GM19463 (cell line): Measurements from ENCODE around the gene RPS6KA2.

Source experiments
- ATAC-seq: cut with Tn5 transposase; IDR thresholded peaks from one replicate; pipeline ENCODE4 v1.9.1; 2021; ENCODE audit warnings: mild to moderate bottlenecking, moderate library complexity; ENCODE audit not compliant: unreplicated experiment

Gene RPS6KA2

DNA sequence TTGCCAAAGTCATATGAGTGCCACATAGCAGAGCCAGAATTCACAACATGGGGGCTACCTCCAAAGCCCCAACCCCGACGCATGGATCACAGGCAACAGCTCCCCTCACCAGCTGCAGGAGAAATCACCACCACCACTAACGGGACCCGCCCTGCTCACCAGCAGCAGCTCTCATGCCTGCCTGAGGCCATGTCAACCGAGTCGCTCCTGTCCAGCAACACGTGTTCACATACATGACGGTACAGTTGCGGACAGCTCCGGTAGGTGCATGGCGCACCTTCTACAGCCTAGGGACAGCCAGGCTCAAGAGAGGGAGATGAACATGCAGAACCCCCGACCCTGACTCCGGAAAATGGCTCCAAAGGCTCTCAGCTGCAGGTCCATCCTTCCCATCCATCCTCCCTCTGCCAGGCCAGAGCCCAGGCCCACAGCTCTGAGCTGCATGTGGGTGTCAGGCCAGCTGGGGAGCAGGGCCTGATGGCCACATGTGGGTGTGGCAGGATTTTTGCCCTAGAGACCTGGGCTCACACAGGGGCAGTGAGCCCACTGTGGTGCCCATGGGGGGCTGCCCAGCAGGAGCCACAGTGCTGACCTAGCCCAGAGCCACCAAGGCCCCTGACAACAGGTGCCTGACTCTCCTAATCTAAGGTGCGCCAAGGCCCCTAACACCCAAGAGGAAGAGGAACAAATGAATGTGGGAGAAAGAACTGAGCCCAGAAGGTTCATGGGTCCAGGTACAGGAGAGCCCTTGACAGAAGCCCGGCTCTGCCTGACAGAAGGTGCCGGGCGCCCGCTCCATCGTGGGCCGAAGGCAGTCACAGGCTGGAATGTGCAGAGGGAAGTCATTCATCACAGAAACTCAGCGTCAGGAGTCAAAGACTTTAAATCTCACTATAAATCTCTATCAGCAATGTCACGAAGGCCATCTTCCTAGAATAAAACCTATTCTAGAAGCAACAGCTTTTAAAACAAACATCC is 10.5 kb downstream of the RPS6KA2 start:
- no peak for ATAC-seq

DNA sequence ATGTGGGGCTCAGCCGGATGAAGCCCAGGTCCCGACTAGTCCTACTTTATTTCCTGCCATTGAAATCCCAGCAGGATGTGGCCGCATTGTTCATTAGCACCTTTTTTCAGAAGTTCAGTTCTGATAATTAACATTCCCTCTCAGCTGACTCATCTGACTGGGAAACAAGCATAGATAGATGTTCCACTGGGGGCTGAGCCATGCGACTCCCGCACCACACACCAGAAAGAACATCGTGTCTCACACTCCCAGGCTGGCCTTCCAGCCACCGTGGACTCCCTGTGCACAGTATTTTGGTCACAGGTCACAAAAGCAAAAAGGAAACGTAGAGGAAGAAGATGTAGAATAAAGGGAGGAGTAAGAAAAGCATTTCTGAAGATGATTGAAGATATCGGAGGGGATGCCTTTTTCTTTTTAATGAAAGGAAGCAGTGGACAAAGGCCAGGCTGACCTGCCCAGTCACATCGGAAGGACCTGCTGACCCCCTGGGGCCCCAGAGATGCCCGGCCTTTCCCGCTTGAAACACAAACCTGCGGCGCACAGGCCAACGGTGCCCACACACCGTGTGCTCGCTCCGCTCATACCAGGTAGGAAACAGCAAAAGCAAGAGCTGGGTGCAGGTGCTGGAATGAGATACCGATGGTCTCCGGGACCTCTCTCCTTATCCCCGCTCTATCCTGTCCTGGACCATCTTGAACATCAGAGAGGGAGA is 11.8 kb downstream of the RPS6KA2 start:
- ATAC-seq = no peak

DNA sequence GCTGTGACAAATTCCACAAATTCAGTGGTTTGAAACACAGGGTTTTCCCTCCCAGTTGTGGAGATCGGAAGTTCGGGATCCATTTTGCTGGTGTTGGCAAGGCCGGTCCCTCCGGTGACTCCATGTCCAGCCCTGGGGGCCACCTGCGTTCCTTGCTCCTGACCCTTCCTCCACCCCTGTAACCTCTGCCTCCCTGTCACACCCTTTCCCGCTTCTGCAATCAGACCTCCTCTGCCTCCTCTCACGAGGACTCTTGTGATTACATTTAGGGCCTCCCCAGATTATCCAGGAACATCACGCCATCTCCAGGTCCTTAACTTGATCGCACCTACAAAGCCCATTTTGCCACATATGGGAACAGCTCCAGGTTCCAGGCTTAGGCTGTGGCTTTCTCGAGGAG is 12.5 kb downstream of the RPS6KA2 start:
- ATAC-seq = no peak

DNA sequence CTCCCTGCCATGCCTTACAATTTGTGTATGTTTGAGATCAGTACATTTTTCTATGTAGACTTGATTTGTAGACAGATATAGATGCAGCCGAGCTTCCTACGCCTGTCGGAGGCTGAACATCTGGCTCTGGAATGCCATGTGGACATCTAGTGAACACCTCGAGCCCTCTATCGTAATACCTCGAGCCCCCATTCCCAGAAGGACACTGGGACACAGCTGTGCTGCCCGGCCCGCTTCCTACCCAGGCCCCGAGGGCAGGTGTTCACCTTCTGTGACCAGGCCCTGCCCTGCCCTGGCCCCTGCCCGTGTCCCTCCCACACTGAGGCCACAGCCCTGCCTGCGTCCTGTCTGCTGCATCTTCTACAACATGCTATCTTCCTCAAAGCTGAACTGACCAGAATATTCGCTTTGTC is 12.9 kb downstream of the RPS6KA2 start:
- ATAC-seq = no peak

DNA sequence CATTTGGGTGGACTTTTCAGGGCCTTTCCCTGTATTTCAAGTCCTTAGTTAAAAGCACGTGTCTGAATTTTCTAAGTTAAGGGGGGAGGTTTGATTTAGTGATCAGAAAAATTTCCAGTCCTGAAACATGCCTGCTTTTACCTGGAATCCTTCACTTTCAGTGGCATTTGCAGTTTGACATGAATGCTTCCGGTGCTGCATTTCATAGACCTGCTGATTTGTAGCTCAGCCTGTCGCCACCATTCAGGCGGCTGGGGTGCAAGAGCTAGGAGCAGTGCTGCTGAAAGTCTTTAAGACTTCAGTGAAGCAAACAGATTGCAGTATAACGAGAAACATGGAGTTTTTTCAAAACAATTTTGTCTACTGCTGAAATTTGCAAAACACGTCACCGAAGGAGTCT is 14.0 kb downstream of the RPS6KA2 start:
- ATAC-seq = no peak

DNA sequence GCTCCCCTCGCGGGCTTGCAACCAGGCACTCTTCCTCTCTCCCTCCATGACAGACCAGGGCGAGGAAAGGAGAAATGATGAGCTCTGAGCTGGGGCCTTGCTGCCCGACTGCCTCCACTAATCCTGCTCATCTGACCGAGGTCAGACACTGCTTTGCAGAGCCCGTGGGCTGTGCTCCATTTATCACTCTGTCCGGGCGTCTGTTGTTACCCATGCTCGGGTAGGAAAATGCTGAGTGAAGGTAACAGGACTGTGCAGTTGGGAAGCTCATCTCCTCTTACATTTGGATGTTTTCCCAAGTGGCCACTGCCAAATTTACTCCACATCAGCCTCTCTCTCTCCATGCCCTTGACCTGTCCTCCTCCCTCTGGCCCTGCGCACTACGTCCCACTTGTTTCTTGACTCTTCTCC is 14.6 kb downstream of the RPS6KA2 start:
- no peak for ATAC-seq

DNA sequence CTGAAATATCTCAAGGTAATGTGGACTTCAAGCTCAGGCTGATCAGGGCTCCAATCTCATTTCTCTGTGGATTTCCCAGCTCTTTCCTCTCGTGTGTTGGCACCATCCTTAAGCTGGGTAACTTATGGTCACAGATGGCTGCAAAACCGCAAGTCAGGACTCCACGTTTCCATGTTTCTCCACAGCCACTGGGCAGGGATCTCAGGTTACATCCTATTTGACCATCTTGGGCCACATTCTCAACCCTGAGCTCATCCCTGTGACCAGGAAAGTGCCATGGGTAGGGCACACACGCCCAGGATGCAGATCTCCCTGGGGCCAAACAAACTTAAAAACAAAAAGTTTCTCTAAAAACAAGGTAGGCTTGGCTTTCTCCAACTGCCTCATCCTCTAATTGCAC is 15.4 kb downstream of the RPS6KA2 start:
- ATAC-seq = no peak

DNA sequence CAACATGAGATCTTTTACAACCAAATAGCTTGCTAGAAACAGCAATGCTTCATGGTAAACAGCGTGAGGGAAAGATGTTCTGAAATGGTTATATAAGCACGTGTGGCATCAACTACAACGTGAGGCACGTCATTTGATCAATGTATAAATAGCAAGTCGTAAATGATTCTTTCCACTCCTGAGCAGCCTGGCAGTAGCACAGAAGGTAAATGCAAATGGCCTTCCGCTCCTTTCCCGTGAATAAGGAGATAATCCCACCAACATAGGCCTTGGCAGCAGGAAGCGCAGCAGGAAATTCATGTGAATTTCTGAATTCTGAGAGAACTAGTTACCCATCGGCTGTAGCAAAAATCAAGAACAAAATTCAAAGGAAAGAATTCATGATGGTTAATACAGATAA is 17.0 kb downstream of the RPS6KA2 start:
- no peak for ATAC-seq

DNA sequence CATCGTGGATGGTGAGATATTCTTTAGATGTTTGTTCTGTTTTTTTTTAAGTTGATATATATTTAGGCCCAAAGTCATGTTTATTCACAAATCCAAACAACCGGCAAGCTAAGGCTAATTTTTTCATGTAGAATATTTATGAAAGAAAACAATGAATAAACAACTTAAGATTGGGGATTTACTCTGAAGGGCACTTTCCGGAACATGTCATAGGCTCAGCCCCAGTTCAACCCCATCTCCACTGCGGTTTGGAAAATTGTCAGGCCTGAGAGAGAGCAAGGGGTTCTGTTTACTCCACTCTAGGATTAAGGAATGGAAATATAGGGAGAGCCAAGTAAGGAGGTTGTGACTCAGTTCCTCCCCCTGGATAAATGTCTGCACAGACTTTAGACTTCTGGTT is 18.3 kb downstream of the RPS6KA2 start:
- no peak for ATAC-seq

DNA sequence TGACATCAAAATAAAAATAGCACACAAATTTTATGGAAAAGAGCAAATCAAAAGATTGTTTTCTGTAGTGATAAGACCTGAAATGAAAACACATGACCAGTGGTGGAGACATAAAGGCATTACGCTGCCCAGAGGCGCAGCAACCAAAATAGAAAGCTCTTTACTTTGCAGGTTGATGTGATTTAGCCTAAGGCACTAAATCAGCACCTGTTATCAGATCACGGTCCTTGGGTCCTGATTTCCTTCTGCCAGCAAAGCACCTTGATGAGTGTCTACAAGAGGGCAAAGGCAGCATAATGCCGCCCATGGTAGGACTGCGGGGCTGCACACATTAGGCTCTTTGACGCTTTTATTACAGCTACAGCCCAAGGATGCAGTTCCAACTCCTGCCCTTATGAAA is 21.3 kb downstream of the RPS6KA2 start:
- no peak for ATAC-seq

DNA sequence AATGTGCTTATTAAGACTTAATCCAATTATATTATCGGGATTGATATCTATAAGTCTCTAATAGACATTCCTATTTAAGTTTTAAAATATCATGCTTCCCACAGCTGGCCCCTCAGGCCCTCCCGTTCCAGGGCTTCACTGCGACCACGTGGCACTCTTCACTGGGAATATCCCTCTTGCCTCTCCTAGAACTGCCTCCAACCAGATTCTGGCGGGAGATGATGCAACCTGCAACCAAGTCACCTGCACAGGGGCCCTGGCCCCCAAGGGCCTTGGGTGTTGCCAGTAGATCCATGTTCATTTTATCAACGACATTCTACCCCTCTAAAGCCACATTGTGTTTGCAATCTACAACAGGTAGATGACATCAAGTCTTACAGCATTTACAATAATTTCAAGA is 22.1 kb downstream of the RPS6KA2 start:
- ATAC-seq = no peak

DNA sequence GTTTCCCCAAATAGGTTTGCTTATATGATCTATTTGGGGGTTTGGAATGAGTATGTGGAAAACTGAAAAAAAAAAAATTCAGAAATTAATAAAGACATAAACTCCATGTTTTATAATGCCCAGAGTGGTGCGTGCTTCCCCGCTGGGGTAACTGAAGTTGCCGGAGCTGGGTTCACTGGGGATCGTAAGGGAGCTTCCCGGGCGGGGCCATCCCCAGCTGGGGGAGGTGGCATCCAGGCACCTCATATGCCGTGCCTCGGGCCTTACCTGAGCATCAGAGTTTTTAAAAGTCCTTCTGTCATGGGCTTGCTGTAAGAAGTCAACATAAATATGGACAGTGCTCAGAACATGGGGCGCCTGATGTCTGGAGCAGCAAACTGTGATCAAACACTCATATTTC is 22.7 kb downstream of the RPS6KA2 start:
- no peak for ATAC-seq

DNA sequence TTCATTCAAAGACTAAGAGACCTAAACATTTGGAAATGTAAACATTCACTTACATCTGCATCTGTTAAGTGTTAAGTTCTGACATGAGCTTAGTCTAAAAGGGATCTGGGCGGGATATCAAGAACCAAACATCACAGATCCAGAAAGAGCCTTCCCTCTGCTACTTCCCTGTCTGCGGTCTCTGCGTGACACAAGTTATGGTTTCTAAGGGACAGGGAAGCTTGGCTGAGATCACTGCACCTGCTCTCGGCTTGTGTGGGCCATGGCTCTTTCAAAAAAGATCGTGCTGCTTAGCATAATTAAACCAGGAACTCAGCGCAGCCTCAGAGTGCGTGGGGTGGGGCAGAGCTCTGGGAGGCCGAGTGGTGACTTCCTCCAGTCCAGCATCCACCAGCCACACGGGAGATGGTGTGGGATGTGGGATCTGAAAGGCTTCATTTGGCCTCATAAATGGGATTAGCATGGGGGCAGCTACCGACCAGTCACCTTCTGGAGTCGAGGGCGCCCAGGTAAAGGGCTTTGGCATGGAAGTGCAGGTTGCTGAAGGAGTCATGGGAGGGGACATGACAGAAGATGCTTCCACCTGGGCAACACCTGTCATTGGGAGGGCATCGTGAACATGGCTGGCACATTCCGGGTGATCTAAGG is 23.9 kb downstream of the RPS6KA2 start:
- ATAC-seq = no peak

DNA sequence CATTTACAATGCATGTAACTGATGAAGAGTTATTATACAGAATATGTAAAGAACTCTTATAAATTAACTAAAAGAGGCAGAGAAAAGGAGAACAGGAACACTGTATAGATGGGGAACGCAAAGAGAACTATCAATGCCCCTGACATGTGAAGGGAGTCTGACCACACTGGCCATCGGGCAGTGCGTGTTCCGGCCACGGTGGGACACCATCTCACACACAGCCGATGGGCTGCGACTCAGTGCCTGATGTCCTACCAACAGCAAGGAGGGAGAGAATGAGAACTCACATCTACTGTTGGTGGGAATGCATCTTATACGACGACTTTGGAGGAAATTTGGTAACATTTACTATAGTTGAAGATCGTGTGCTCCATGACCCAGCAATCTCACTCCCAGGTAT is 25.1 kb downstream of the RPS6KA2 start:
- no peak for ATAC-seq

DNA sequence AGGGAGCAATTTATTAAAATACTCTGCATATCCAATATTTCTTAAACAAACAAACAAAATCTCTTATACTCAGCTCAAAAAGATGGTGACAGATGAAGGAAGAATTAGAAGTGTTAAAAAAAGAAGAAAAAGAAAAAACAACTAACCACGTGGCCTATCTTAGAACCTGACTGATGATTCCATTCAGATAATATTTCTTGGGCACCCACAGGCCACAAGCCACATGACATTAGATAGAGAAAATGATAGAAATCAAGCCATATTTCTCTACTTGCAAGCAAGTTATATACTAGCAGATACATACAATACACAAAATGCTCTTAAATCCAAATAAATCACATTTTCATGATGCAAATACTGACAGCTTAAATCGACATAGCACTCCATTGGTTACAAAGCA is 26.1 kb downstream of the RPS6KA2 start:
- no peak for ATAC-seq

DNA sequence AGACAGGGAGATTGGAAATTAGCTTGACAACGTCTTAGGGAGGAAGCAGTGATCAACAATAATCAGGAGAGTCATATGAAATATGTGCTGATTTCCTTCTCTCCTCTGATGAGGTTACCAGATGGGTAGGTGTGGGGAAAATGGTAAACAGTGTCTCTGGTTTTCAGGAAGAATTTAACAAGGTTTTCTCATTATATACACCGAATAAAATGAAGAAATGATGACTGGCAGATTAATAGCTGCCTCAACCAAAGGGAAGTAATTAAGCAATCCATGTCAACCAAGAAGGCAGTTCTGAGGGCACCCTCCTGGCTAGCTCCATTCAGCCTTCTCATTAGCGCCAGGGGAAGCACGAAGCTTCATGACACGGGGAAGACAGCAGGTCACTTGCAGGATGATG is 27.8 kb downstream of the RPS6KA2 start:
- no peak for ATAC-seq

DNA sequence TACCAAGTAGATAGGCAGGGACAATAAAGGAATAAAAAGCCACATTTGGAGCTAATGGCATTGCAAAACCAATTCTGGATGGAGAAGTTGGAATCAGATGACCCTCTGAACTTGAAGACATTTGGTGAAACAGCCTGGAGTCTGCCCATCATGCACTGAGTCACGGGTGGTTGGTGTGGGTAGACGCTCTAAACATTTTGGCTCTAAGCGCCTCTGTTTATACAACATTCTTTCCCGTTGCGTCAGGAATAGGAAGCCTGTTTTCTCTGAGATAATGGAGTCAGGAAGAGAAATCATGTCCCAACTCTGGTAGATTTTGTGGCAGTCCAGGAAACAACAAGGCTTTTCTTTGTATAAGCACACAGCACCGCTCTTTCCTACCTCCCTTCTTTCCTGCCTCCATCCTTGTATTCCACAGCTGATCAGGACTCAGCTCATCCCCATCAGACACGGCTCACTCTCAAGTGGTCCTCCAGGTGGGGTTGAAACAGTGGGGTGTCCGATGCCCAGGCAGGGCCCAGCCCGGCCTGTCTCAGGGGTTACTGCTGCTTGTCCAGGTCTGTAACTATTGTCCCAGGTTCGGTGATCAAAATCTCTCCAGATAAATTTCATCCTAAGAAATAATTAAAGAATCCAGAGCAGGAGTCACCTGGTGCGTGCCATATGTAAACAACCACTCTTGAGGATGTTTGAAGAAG is 28.5 kb downstream of the RPS6KA2 start:
- ATAC-seq = no peak

DNA sequence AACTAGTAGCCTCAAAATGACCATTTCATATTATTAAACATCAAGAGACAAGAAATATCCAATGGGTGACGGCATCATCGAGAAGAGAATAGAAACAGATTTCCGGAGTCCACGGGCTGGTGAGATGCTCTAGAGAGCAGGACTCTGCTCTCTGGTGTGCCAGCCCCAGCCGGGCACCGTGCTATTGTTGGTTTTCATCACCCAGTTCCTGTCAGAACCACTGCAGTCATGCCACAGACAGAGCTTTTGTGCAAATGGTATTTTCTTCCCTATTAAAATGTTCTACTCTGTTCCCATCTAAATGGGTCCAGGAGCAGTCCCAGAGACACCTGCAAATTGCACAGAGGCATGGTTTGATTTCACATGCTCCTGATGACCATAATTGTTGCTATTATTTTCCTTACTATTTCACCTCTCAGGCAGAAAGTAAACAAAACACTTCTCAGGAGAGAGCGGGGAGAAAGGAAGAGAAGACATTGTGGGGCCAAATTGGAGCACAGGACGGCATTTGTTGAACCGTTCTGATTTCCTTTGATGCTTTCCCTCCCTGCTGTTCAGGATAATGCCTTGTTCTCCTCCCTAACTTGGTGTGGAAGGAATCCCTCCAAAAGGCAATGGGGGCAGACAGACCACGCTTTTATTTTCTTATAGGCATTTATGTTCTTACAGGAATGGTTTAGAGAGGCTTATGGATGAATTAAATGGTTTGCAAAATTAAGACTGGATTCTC is 29.2 kb downstream of the RPS6KA2 start:
- ATAC-seq = no peak

DNA sequence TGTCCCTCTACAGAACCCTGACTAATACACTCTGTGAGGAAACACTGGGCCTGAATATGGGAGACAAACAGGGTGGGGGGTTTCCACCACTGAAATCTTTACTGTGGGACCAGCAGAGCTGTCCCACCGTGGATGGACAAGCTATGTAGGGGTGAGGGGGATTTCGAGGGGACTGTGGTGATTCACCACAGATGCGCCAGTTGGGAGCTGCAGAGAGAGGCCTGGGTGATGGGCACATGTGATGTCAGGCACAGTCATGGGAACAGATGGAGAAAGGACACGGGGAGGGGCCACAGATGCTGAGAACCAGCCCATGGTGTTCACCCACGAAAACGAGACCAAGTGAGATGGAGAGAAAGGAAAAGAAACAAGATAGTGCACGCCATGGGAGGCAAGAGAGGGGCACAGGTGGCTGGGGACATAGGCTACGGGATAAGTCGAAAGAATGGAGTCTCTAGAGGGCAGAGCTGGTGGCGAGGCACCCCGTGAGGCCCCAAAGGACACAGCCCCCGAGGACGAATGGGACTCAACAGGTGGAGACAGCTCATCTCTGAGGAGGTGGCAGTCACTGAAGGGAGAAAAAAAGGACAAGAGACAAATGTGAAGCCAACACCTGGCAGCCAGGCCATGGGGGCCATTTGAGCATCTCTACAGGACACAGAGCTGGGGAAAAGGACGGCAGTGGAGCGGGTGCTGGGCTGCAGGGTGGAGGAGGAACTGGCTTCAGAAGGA is 30.1 kb downstream of the RPS6KA2 start:
- no peak for ATAC-seq

DNA sequence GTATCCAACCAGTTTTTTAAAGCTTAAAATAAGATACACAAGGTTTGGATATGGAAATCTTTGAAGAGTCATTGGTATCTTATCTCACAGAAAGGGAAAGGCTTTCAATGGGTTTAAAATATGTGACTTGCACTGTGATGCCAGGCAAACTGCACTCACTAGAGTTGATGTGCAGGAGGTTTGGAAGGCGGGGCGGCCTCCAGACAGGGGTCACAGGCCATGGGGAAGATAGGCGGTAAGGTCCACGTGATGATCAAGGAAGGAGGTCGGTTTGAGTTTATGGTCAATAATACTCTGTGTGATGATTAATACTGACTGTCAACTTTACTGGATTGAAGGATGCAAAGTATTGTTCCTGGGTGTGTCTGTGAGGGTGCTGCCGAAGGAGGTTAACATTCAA is 31.1 kb downstream of the RPS6KA2 start:
- no peak for ATAC-seq
